Hematopoietic multipotent progenitor cell treated with erythropoietin and hydrocortisone succinate and interleukin-3 and kit ligand, for 17 days (in vitro differentiated cells): Measurements from ENCODE around the gene ENGASE.
"Not testable (repeated sequence)": the region's sequence is repeated elsewhere in the genome, so short reads cannot be mapped to it uniquely, and the experiment has no call there.

Experiments used
- DNase-seq: peaks from one replicate; pipeline ENCODE4 v3.0.0-alpha.2; 2015; ENCODE audit warnings: low spot score

The ENGASE gene, protein sequence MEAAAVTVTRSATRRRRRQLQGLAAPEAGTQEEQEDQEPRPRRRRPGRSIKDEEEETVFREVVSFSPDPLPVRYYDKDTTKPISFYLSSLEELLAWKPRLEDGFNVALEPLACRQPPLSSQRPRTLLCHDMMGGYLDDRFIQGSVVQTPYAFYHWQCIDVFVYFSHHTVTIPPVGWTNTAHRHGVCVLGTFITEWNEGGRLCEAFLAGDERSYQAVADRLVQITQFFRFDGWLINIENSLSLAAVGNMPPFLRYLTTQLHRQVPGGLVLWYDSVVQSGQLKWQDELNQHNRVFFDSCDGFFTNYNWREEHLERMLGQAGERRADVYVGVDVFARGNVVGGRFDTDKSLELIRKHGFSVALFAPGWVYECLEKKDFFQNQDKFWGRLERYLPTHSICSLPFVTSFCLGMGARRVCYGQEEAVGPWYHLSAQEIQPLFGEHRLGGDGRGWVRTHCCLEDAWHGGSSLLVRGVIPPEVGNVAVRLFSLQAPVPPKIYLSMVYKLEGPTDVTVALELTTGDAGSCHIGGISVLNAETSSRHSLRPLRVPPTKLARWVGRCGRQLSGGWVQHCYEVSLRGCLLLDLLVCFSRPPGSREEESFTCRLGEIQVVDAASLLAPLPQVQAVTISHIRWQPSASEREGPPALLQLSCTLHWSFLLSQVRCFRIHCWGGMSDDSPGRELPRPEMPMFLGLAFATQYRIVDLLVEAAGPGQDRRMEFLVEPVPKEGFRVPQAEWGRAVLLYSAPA

GRCh38 chr17:79074649-79075445 lies at the start of gene ENGASE:
Gene ENGASE (plus strand): TSS chr17:79074824. CDS start chr17:79074945, 121 bp downstream.
- DNase-seq = peak; percentile 95

DNA sequence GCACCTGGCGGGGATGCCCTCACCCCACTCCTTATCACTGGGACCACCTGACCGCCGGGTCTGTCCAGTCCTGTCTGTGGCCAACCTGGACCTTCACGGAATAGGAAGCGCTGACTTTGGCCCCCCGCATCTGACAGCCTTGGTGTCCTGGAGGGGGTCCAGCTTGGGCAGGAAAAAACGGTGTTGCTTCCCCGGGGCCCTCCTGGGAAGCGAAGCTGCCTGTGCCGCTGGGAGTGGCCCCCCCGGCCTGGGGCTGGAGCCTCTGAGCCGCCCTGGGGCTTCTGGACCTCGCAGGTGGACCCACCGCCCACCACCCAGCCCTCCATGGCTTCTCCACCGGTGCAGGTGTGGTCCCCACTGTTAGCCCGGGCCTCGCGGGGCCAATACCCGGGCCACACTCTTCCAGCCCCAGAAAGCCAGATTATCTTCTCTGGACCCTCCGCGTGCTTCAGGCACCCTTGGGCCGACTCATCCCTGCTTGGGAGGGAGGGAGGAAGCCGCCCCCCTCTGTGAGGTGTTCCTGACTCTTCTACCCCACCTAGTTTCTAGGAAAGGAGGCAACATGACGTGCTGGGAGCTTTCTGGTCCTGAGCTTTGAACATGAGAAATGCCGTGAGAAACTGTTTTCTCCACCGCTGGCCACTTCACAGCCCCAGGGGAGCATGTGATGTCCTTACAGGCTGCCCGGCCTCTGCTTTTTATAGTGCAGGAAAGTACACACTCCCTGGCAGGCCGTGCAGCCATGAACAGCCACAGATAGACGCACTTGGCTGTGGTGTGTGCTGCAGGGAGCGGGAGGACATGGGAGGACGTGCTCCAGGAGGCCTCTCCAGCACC lies 49.5 kb upstream of the ENGASE start:
- no peak for DNase-seq

DNA sequence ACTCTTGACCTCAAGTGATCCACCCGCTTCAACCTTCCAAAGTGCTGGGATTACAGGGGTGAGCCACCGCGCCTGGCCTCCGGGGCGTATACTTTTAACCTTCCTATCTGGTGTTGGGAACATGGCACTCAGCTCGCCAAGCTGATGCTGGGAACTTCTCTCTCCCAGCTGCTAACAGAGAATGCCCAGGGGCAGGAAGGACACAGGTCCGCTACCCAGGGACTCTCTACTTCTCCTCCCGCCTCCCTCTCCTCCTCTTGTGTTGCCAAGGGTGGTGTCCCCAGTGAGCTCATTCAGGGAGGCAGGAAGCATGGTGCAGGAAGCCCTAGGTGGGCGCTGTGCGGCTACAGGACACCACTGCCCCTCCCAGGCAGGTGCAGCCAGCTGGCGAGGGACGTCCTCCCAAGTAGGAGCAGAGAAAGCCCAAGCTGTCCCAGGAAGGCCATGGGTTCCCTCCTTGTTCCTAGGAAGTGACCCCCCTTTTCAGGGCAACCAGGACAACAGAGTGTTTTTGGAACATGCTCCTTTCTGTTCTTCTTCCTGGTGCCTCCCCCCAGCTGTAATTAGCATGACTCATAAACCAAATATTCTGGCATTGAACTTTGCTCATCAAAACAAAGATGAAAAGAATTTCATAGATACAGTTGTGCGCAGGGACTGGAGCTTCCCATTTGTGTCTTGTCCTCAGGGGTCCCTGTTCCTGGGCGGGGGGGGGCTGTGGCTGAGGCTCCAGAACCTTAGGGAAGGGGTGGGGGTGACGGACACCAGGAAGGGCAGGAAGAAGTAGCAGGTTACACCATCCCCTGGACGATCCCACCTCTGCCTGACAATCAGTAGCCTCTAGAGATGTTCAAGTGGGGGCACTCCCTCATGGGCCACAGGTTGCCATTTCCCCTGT lies 48.0 kb upstream of the ENGASE start:
- DNase-seq = no peak

- DNase-seq = no peak
Observed at GRCh38 chr17:79027274-79027924, 47.2 kb upstream of the ENGASE start.

GRCh38 chr17:79027925-79028491 lies 46.6 kb upstream of the ENGASE start:
- DNase-seq = no peak

DNA sequence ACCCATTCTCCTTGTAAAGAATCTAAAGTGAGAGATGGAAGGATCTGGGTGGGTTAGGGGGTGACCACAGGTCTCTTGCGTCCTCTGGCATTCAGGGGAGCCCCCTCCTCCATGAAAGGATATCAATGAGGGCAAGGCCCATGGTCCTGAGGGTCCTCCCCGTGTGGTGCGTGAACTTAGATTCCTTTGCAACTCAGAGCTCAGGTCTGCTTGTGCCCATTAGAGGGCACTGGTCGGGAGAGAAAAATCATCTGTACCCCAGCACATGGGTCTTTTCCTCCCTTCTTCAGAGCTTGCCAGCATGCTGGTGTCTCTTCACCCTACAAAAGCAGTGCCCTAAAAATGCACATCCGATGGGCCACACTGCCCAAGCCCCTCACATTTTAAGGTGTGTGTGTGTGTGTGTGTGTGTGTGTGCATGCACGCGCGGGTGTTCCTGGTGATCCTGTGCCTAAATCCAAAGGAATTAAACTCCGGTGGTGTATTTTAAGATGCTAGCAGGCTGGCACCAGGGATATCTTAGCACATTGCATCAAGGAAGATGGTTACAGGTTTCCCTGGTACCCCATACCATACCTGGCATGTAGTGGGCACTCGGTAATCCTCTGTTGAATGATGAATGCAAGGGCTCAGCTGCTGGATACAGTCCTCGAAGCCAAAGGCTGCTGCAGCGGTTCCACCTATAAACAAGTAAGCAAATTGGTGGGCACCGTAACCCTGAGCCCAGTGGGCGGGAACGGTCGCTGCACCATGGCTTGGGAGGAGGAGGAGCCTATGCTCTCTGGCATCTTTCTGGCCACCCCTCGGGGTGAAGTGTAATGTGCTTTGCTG lies 45.9 kb upstream of the ENGASE start:
- DNase-seq = no peak

GRCh38 chr17:79029327-79030009 lies 45.2 kb upstream of the ENGASE start:
- DNase-seq = no peak

DNA sequence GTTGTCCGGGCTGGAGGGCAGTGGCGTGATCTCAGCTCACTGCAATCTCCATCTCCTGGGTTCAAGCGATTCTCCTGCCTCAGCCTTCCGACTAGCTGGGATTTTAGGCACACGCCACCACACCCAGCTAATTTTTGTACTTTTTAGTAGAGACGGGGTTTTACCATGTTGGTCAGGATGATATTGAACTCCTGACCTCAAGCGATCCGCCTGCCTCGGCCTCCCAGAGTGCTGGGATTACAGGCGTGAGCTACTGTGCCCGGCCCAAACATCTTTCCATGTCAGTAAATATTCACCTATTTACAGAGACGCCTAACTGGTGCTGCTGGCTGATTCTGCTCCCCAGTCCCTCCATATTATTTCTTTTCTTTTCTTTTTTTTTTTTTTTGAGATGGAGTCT lies 44.0 kb upstream of the ENGASE start:
- not testable (repeated sequence) for DNase-seq

DNA sequence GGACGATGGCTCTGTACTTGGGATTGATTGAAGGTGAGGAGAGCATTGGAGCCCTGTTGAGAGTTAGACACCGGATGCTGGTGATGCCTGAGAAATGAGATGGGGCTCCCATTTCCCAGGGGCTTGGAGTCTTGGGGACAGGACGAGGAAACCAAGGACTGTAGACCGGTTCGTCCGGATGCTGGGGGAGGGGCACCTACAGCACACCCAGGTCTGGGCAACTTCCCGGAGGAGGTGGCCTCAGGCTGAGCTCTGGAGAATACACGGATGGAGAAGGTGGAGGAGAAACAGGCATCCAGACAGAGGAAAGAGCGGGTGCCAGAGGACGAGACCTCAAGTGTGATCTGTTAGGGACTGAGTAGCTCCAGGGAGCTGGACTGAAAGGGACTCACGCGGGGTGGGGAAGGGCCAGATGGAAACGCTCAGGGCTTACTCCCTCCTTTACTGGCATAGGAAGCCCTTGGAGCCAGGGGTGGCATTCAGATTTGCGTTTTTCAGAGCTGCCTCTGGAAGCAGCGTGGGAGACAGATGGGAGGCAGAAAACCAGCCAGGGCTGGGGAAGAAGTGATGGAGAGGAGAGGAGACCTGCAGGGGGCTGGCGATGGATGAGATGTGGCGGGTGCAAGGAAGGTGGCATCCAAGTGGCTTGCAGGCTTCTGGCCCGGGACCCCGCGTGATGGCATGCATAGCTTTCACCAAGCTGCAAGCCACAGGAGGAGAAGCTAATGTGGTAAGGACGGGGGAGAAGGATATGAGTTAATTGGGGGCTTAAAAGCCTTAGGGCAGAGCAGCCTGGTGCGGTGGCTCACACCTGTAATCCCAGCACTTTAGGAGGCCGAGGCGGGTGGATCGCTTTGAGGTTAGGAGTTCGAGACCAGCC lies 42.4 kb upstream of the ENGASE start:
- DNase-seq = no peak

- no peak for DNase-seq
Observed at GRCh38 chr17:79033046-79033616, 41.5 kb upstream of the ENGASE start.

GRCh38 chr17:79033741-79034501 lies 40.7 kb upstream of the ENGASE start:
- DNase-seq = no peak

GRCh38 chr17:79034931-79035485 lies 39.6 kb upstream of the ENGASE start:
- no peak for DNase-seq

DNA sequence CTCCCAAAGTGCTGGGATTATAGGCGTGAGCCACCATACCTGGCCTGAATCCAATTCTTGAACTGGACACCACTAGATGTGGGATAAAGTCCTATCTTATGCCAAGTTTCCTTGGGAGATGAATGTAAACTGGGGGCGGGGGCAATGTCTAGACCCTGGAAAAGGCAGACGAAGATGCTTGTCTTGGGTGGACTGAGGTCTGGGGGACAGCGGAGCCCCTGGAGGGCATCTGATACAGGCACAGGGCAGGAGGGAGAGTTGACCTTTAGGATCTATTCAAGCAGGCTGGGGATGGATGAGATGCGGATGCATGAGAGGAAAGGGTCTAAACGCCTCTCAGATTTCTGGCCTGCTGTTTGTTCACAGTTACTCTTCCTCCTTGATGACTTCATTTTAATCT lies 38.9 kb upstream of the ENGASE start:
- no peak for DNase-seq

DNA sequence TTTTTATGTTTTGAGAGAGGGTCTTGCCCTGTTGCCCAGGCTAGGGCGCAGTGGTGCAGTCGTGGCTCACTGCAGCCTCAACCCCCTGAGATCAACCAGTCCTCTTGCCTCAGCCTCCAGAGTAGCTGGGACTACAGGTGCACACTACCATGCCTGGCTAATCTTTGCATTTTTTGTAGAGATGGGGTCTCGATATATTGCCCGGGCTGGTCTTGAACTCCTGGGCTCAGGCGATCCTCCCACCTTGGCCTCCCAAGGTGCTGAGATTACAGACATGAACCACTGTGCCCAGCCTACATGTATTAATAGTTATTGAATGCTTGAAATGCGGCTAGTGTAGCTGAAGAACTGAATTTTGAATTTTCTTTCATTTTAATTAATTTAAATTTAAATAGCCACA lies 38.4 kb upstream of the ENGASE start:
- DNase-seq = no peak

GRCh38 chr17:79036596-79036995 lies 38.0 kb upstream of the ENGASE start:
- DNase-seq = no peak
